Measurements from ENCODE around the gene FAM89A. TPM values are rescaled to one million over a fixed set of nuclear protein-coding genes. Genes with fewer than 3 reads are reported as not detected.

FAM89A gene
- total and polyA plus RNA-seq, 9 of the 15 experiments (the other 6 are each of a cell fraction or from before 2014, with no cell fraction given) = 8.7 to 66.2 (median 43.3) TPM

DNA sequence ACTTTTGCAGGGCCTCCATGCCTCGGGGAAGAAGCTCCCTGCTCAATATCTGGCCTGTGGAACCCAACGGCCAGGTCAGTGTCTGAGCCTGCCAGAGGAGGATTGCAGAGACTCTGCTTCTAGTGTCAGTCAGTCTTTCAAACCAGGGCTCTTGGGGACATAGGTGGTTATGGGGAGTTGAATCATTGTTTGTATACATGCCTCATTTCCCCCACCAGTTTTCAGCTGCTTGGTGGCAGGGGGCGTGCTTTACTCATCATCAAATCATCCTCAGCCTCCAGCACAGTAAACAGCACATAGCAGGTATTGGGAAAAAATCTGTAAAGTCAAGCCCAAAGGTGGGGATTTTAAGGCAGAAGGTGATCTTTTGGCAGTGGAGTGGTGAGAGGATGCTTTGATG is 17.4 kb upstream of the FAM89A start (continued):
- TF ChIP-seq GTF2E2 (tag; IDR thresholded peaks at IDR 0.05) = no peak
- no peak for TF ChIP-seq ZNF764 (CRISPR knock-in tag; IDR thresholded peaks at IDR 0.05; ENCODE audit: low read depth)
- TF ChIP-seq RAD21 (CRISPR knock-in tag; conservative IDR thresholded peaks at IDR 0.05 in 1 of 2, IDR thresholded peaks at IDR 0.05 in 1 of 2) = peak in 1 of 2 experiments; percentile 34; a peak in 1 of 4 replicates

DNA sequence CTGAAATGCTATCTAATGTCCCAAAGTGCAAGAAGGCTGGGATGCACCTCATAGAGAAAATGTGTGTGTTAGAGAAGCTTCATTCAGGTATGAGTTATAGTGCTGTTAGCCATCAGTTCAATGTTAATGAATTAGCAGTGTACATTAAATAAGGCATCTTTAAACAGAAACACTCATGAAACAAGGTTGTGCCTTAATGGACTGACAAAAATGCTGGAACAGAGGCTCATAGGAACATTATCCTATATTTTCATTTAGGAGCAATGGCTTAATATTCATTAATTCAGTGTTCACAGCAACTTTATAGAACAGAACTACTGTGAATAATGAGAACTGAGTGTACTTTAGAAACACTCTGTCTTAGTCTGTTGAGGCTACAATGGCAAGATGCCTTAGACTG is 15.2 kb upstream of the FAM89A start:
- ChIA-PET POLR2A (no interaction called here), CTCF (ENCODE audit: low intra/inter-chr PET ratio) (no interaction called here)
- no peaks in the 10 kb centered on the region; the same call in 2 of the 3 replicates for H3K36me3 ChIP-seq (ENCODE audit: control insufficient read depth, insufficient read depth, low read length)

More for the DNA sequence above, 15.2 kb upstream of the FAM89A start:
- H3K4me1 ChIP-seq (replicated peaks in 1 of 2; ENCODE audit: control insufficient read depth in 2 of 2, insufficient read depth in 2 of 2, low read length in 2 of 2) = peaks cover 7 to 26% of the 10 kb centered on the region in 2 experiments
- no peak for FAIRE-seq
- H3K4me3 ChIP-seq = no peak overlapping the region
- no peaks in the 10 kb centered on the region for H3K79me2 ChIP-seq (ENCODE audit: control insufficient read depth, insufficient read depth, low read length)
- no peaks in the 10 kb centered on the region for H3K27me3 ChIP-seq (ENCODE audit: control insufficient read depth in 2 of 2, insufficient read depth in 2 of 2, low read length in 2 of 2)
- no peaks in the 10 kb centered on the region for H3K9me1 ChIP-seq (ENCODE audit: control insufficient read depth, insufficient read depth, low read length)
- intact Hi-C loops (cut with micrococcal nuclease) = no loop called here
- H2AFZ ChIP-seq (ENCODE audit: low read depth, low read length) = no peak overlapping the region
- no peak overlapping the region for H3K9ac ChIP-seq (ENCODE audit: insufficient read depth in 1 of 2, low read depth in 2 of 2, low read length in 2 of 2)
- H3K27ac ChIP-seq (ENCODE audit: extremely low read depth, low read depth, low read length) = no peak overlapping the region
- no TSS peak for BruUV-seq (replicated peaks)
- H4K20me1 ChIP-seq (replicated peaks; ENCODE audit: control insufficient read depth, insufficient read depth, low read length) = no peaks in the 10 kb centered on the region
- in situ Hi-C loops (cut with MboI) = no loop called here
- TF ChIP-seq EWSR1 (IDR thresholded peaks at IDR 0.05; ENCODE audit: borderline replicate concordance, low read depth, partially characterized antibody) = no peak
- TF ChIP-seq TRIM24 (IDR thresholded peaks at IDR 0.05) = 0 out of 4 replicates have a peak, but pooled peaks of 1 of the 2 experiments have one; percentile 13
- TF ChIP-seq GTF2E2 (tag; IDR thresholded peaks at IDR 0.05) = no peak
- TF ChIP-seq MBD2 (IDR thresholded peaks at IDR 0.05; ENCODE audit: borderline replicate concordance, low read depth) = no peak
- H3K9me3 ChIP-seq (replicated peaks; ENCODE audit: control insufficient read depth, insufficient read depth, low read depth, low read length) = peaks cover 2% of the 10 kb centered on the region; the same call in 1 of the 2 replicates
- no peak overlapping the region for H3K4me2 ChIP-seq (ENCODE audit: insufficient read depth, low read length)
- DNase-seq (ENCODE audit: extremely low read depth in 1 of 4, low spot score in 3 of 4) = no peak
- ATAC-seq = no peak

All from K562 (cell line).